DOHH2 (cell line): ENCODE measurements around the gene ATXN7.

Experiments used
- H3F3A ChIP-seq: fragments of 200-600 bp; sonication (generic), shearing (Covaris generic); 2 replicates; pipeline ENCODE4 v1.6.0; 2016; ENCODE audit warnings: antibody characterized with exemption, mild to moderate bottlenecking; ENCODE audit not compliant: control insufficient read depth, insufficient read depth
- H3K27ac ChIP-seq: fragments of 200-600 bp; sonication (generic); 2 replicates; pipeline ENCODE4 v1.5.1; 2014; ENCODE audit warnings: low read depth, mild to moderate bottlenecking, low read length, moderate library complexity
- H3K27me3 ChIP-seq: fragments of 200-600 bp; sonication (generic); 2 replicates; pipeline ENCODE4 v1.6.1; 2014; ENCODE audit warnings: mild to moderate bottlenecking, low read length, mixed read lengths; ENCODE audit not compliant: control insufficient read depth
- H3K36me3 ChIP-seq: fragments of 200-600 bp; sonication (generic); 2 replicates; pipeline ENCODE4 v1.6.1; 2014; ENCODE audit warnings: mild to moderate bottlenecking, low read length, moderate library complexity, mixed read lengths; ENCODE audit not compliant: control insufficient read depth
- H3K4me1 ChIP-seq: fragments of 200-600 bp; sonication (generic); 2 replicates; pipeline ENCODE4 v1.6.1; 2014; ENCODE audit warnings: mild to moderate bottlenecking, low read length, mixed read lengths; ENCODE audit not compliant: control insufficient read depth
- H3K4me2 ChIP-seq: fragments of 200-600 bp; sonication (generic); 2 replicates; pipeline ENCODE4 v1.6.0; 2014; ENCODE audit warnings: mild to moderate bottlenecking, low read length, moderate library complexity
- H3K4me3 ChIP-seq: fragments of 200-600 bp; sonication (generic); 2 replicates; pipeline ENCODE4 v1.5.1; 2014; ENCODE audit warnings: mild to moderate bottlenecking, low read length, mixed read lengths
- H3K79me2 ChIP-seq: fragments of 200-600 bp; sonication (generic); 2 replicates; pipeline ENCODE4 v1.6.1; 2014; ENCODE audit warnings: mild to moderate bottlenecking, low read length, mixed read lengths; ENCODE audit not compliant: control insufficient read depth
- H3K9me2 ChIP-seq: fragments of 200-600 bp; sonication (generic); replicated peaks from 2 replicates; pipeline ENCODE4 v1.6.1; 2014; ENCODE audit warnings: mild to moderate bottlenecking, low read length, mixed read lengths; ENCODE audit not compliant: control insufficient read depth
- H3K9me3 ChIP-seq: fragments of 200-600 bp; sonication (generic); 2 replicates; pipeline ENCODE4 v1.6.1; 2014; ENCODE audit warnings: antibody characterized with exemption, low read length, mixed read lengths; ENCODE audit not compliant: control insufficient read depth, insufficient read depth
- H4K20me1 ChIP-seq: fragments of 200-600 bp; sonication (generic); 2 replicates; pipeline ENCODE4 v1.6.0; 2014; ENCODE audit warnings: low read depth, mild to moderate bottlenecking, antibody characterized with exemption, low read length, moderate library complexity; ENCODE audit not compliant: control insufficient read depth, insufficient read depth
- CTCF ChIP-seq: fragments of 200-600 bp; sonication (generic); IDR thresholded peaks from one replicate; pipeline ENCODE4 v1.5.1; 2014; ENCODE audit warnings: antibody characterized with exemption, mild to moderate bottlenecking, low read depth, low read length; ENCODE audit not compliant: poor library complexity, severe bottlenecking
- EZH2phosphoT487 ChIP-seq: fragments of 200-600 bp; sonication (generic); IDR thresholded peaks from 2 replicates; pipeline ENCODE4 v1.6.1; 2017; ENCODE audit warnings: borderline replicate concordance, mild to moderate bottlenecking, antibody characterized with exemption, low read length, moderate library complexity, mixed read lengths

ATXN7 gene

GRCh38 chr3:63981980-63982379, 118.3 kb downstream of the ATXN7 start:
- no peaks in the 10 kb centered on the region for H3K27me3 ChIP-seq
- 0 out of 2 replicates have a peak, but pooled peaks cover 2% of the 10 kb centered on the region for H3K79me2 ChIP-seq
- H4K20me1 ChIP-seq, result no peaks in the 10 kb centered on the region
- H3K9me2 ChIP-seq, result no peaks in the 10 kb centered on the region
- no peak overlapping the region for H3K27ac ChIP-seq
- H3K4me3 ChIP-seq, result no peak overlapping the region
- no peaks in the 10 kb centered on the region for H3K9me3 ChIP-seq
- no peak overlapping the region for H3K4me2 ChIP-seq
- TF ChIP-seq CTCF, result no peak
- TF ChIP-seq EZH2phosphoT487, result no peak
- H3K36me3 ChIP-seq, result peaks cover 64% of the 10 kb centered on the region
- H3F3A ChIP-seq, result no peaks in the 10 kb centered on the region; the same call in 1 of the 2 replicates
- H3K4me1 ChIP-seq, result no peaks in the 10 kb centered on the region

- H3K27ac ChIP-seq, result no peak overlapping the region
- peaks cover 88% of the 10 kb centered on the region for H3K36me3 ChIP-seq
- no peaks in the 10 kb centered on the region for H3K9me2 ChIP-seq
- no peaks in the 10 kb centered on the region for H3K9me3 ChIP-seq
- no peaks in the 10 kb centered on the region; the same call in 1 of the 2 replicates for H4K20me1 ChIP-seq
- TF ChIP-seq EZH2phosphoT487 (no peak), CTCF (no peak)
- no peak overlapping the region for H3K4me2 ChIP-seq
- H3K4me1 ChIP-seq, result no peaks in the 10 kb centered on the region
- no peak overlapping the region for H3K4me3 ChIP-seq
- no peaks in the 10 kb centered on the region for H3K27me3 ChIP-seq
- no peaks in the 10 kb centered on the region for H3K79me2 ChIP-seq
- H3F3A ChIP-seq, result no peaks in the 10 kb centered on the region; the same call in 1 of the 2 replicates
Observed at GRCh38 chr3:63984391-63984790, 120.7 kb downstream of the ATXN7 start.

- H3K36me3 ChIP-seq, result peaks cover 89% of the 10 kb centered on the region
- TF ChIP-seq CTCF, result no peak
- TF ChIP-seq EZH2phosphoT487, result no peak
Observed at GRCh38 chr3:63986146-63986545, 122.5 kb downstream of the ATXN7 start.

GRCh38 chr3:63986831-63987230, 123.2 kb downstream of the ATXN7 start:
- H3K4me2 ChIP-seq, result no peak overlapping the region
- H3K36me3 ChIP-seq, result peaks cover 89% of the 10 kb centered on the region
- H3K9me2 ChIP-seq, result no peaks in the 10 kb centered on the region
- no peaks in the 10 kb centered on the region for H3K9me3 ChIP-seq
- H3K4me3 ChIP-seq, result no peak overlapping the region
- no peak overlapping the region for H3K27ac ChIP-seq
- no peaks in the 10 kb centered on the region for H3K27me3 ChIP-seq
- H3F3A ChIP-seq, result no peaks in the 10 kb centered on the region; the same call in 1 of the 2 replicates
- no peaks in the 10 kb centered on the region for H3K79me2 ChIP-seq
- TF ChIP-seq CTCF, result no peak
- TF ChIP-seq EZH2phosphoT487, result no peak
- H4K20me1 ChIP-seq, result no peaks in the 10 kb centered on the region; the same call in 1 of the 2 replicates
- H3K4me1 ChIP-seq, result no peaks in the 10 kb centered on the region

More at GRCh38 chr3:63986146-63986545, 122.5 kb downstream of the ATXN7 start:
- Histone ChIP-seq H3K9me3 (no peaks in the 10 kb centered on the region), H3K9me2 (no peaks in the 10 kb centered on the region), H3K4me3 (no peak overlapping the region), H3K79me2 (no peaks in the 10 kb centered on the region), H3K4me1 (no peaks in the 10 kb centered on the region), H3F3A (no peaks in the 10 kb centered on the region; the same call in 1 of the 2 replicates), H4K20me1 (no peaks in the 10 kb centered on the region; the same call in 1 of the 2 replicates), H3K4me2 (no peak overlapping the region), H3K27me3 (no peaks in the 10 kb centered on the region), H3K27ac (no peak overlapping the region)
